Femur (tissue), 1 donor: ENCODE measurements around the gene SLC9C1.

ENCODE experiments used
- DNase-seq: peaks from one replicate; pipeline ENCODE4 v3.0.0-alpha.2; 2017

SLC9C1 gene

GRCh38 chr3:112304611-112305010 is 10.6 kb upstream of the SLC9C1 start:
- no peak for DNase-seq

GRCh38 chr3:112303764-112304325 is 9.8 kb upstream of the SLC9C1 start:
- peak; percentile 52 for DNase-seq

- DNase-seq: peak; percentile 28
These were observed 9.1 kb upstream of the SLC9C1 start for GRCh38 chr3:112302881-112303763.

GRCh38 chr3:112302150-112302830 is 8.3 kb upstream of the SLC9C1 start:
- no peak for DNase-seq

GRCh38 chr3:112298781-112299180 is 4.8 kb upstream of the SLC9C1 start:
- no peak for DNase-seq

GRCh38 chr3:112297714-112298113 is 3.7 kb upstream of the SLC9C1 start:
- no peak for DNase-seq

- DNase-seq: no peak
These were observed 5.0 kb downstream of the SLC9C1 start for GRCh38 chr3:112289011-112289410.

- DNase-seq: no peak
These were observed 13.8 kb downstream of the SLC9C1 start for GRCh38 chr3:112280266-112280665.

- no peak for DNase-seq
These were observed 20.5 kb downstream of the SLC9C1 start for GRCh38 chr3:112273536-112273935.

GRCh38 chr3:112261742-112262141 is 32.3 kb downstream of the SLC9C1 start:
- DNase-seq: no peak

- DNase-seq: no peak
These were observed 33.5 kb downstream of the SLC9C1 start for GRCh38 chr3:112260563-112260962.

GRCh38 chr3:112253301-112253971 is 40.6 kb downstream of the SLC9C1 start:
- DNase-seq: no peak

GRCh38 chr3:112247900-112248299 is 46.1 kb downstream of the SLC9C1 start:
- DNase-seq: no peak

- no peak for DNase-seq
These were observed 46.7 kb downstream of the SLC9C1 start for GRCh38 chr3:112247350-112247749.

GRCh38 chr3:112233083-112233482 is 60.9 kb downstream of the SLC9C1 start:
- no peak for DNase-seq

GRCh38 chr3:112231727-112232126 is 62.3 kb downstream of the SLC9C1 start:
- no peak for DNase-seq

GRCh38 chr3:112230033-112230432 is 64.0 kb downstream of the SLC9C1 start:
- no peak for DNase-seq

GRCh38 chr3:112228786-112229185 is 65.2 kb downstream of the SLC9C1 start:
- no peak for DNase-seq

- no peak for DNase-seq
These were observed 93.7 kb downstream of the SLC9C1 start for GRCh38 chr3:112200317-112200666.

GRCh38 chr3:112199622-112200316 is 94.2 kb downstream of the SLC9C1 start:
- no peak for DNase-seq

- no peak for DNase-seq
These were observed 96.9 kb downstream of the SLC9C1 start for GRCh38 chr3:112197131-112197530.

- no peak for DNase-seq
These were observed 106.7 kb downstream of the SLC9C1 start for GRCh38 chr3:112187300-112187699.
